ENCODE results near the gene RPS15. TPM values are rescaled to one million over a fixed set of nuclear protein-coding genes. Genes with fewer than 3 reads are reported as not detected.

RPS15 gene
- total RNA-seq, 1 donor from 2014 or later: 938 TPM

DNA sequence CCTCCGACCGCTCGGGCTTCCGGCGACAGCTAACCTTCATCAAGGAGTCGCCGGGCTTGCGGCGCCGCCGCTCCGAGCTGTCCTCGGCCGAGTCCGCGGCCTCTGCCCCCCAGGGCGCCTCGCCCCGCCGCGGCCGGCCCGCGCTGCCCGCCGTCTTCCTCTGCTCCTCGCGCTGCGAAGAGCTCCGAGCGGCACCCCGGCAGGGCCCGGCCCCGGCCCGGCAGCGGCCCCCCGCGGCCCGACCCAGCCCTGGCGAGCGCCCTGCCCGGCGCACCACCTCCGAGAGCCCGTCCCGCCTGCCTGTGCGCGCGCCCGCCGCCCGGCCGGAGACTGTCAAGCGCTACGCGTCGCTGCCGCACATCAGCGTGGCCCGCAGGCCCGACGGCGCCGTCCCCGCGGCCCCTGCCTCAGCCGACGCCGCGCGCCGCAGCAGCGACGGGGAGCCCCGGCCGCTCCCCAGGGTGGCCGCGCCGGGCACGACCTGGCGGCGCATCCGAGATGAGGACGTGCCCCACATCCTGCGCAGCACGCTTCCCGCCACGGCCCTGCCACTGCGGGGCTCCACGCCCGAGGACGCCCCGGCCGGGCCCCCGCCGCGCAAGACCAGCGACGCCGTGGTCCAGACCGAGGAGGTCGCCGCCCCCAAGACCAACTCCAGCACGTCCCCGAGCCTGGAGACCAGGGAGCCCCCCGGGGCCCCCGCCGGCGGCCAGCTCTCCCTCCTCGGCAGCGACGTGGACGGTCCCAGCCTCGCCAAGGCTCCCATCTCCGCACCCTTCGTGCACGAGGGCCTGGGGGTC lies 31.3 kb downstream of the RPS15 start:
- H3K9me3 Mint-ChIP-seq (ENCODE audit: low read depth): no peaks in the 10 kb centered on the region
- H3K27me3 Mint-ChIP-seq: peaks cover 25% of the 10 kb centered on the region
- H3K4me3 Mint-ChIP-seq (ENCODE audit: low read depth): no peak overlapping the region
- H3K36me3 Mint-ChIP-seq (ENCODE audit: insufficient read depth): no peaks in the 10 kb centered on the region
- DNase-seq (ENCODE audit: low spot score, unreplicated experiment): no peak
- no peak for TF ChIP-seq CTCF (IDR thresholded peaks at IDR 0.05; ENCODE audit: unreplicated experiment)
- H3K27ac Mint-ChIP-seq: no peak overlapping the region
- peaks cover 2% of the 10 kb centered on the region for H3K4me1 Mint-ChIP-seq (ENCODE audit: low read depth)

GRCh38 chr19:1470055-1470304 lies 31.8 kb downstream of the RPS15 start:
- TF ChIP-seq CTCF (IDR thresholded peaks at IDR 0.05; ENCODE audit: unreplicated experiment): no peak
- peaks cover 25% of the 10 kb centered on the region for H3K27me3 Mint-ChIP-seq
- H3K36me3 Mint-ChIP-seq (ENCODE audit: insufficient read depth): no peaks in the 10 kb centered on the region
- no peaks in the 10 kb centered on the region for H3K9me3 Mint-ChIP-seq (ENCODE audit: low read depth)
- H3K4me3 Mint-ChIP-seq (ENCODE audit: low read depth): peak overlapping the region; percentile 11
- H3K27ac Mint-ChIP-seq: peak overlapping the region; percentile 49
- no peak for DNase-seq (ENCODE audit: low spot score, unreplicated experiment)
- H3K4me1 Mint-ChIP-seq (ENCODE audit: low read depth): peaks cover 2% of the 10 kb centered on the region

GRCh38 chr19:1470305-1471009 lies 32.3 kb downstream of the RPS15 start:
- Mint-ChIP-seq H3K27me3 (peaks cover 25% of the 10 kb centered on the region), H3K4me3 (ENCODE audit: low read depth) (peak overlapping the region; percentile 11), H3K4me1 (ENCODE audit: low read depth) (peaks cover 2% of the 10 kb centered on the region), H3K9me3 (ENCODE audit: low read depth) (no peaks in the 10 kb centered on the region), H3K36me3 (ENCODE audit: insufficient read depth) (no peaks in the 10 kb centered on the region), H3K27ac (no peak overlapping the region)
- TF ChIP-seq CTCF (IDR thresholded peaks at IDR 0.05; ENCODE audit: unreplicated experiment): no peak
- DNase-seq (ENCODE audit: low spot score, unreplicated experiment): no peak

DNA sequence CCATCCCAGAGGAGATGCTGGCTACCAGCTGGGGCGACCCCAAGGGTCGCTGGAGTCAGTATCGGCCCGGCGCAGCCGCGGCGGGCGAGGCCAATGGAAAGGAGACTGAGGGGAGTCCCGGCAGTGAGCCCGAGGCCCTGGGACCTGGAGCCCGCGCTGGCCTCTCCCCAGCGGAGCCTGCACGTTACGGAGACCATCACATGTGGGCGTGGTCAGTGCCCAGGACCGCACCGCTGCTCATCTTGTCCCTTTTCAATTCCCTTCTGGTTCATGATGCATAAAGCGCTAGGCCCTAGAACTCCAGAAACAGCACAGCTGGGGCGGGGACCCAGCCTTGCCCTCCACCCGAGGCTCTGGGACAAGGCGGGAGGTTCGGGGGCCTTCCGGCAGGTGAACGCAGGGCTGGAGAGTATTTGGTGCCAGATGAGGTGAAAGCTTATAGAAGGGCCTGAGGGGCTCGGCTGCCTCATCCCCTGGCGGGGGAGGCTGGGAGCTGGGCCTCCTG lies 32.9 kb downstream of the RPS15 start:
- Mint-ChIP-seq H3K4me1 (ENCODE audit: low read depth) (peaks cover 2% of the 10 kb centered on the region), H3K27me3 (peaks cover 25% of the 10 kb centered on the region), H3K9me3 (ENCODE audit: low read depth) (no peaks in the 10 kb centered on the region), H3K4me3 (ENCODE audit: low read depth) (no peak overlapping the region), H3K36me3 (ENCODE audit: insufficient read depth) (no peaks in the 10 kb centered on the region), H3K27ac (no peak overlapping the region)
- DNase-seq (ENCODE audit: low spot score, unreplicated experiment): no peak
- TF ChIP-seq CTCF (IDR thresholded peaks at IDR 0.05; ENCODE audit: unreplicated experiment): no peak

GRCh38 chr19:1471515-1472160 lies 33.4 kb downstream of the RPS15 start:
- Mint-ChIP-seq H3K4me1 (ENCODE audit: low read depth) (peaks cover 2% of the 10 kb centered on the region), H3K27ac (no peak overlapping the region), H3K27me3 (peaks cover 24% of the 10 kb centered on the region), H3K36me3 (ENCODE audit: insufficient read depth) (no peaks in the 10 kb centered on the region), H3K4me3 (ENCODE audit: low read depth) (no peak overlapping the region), H3K9me3 (ENCODE audit: low read depth) (no peaks in the 10 kb centered on the region)
- no peak for DNase-seq (ENCODE audit: low spot score, unreplicated experiment)
- TF ChIP-seq CTCF (IDR thresholded peaks at IDR 0.05; ENCODE audit: unreplicated experiment): peak; percentile 20
